Glutamatergic neuron (in vitro differentiated cells): ENCODE data around the gene CPSF4. TPM values are rescaled to one million over a fixed set of nuclear protein-coding genes. Genes with fewer than 3 reads are reported as not detected.
"Not testable (repeated sequence)": the region's sequence is repeated elsewhere in the genome, so short reads cannot be mapped to it uniquely, and the experiment has no call there.

Experiments used
- DNase-seq: peaks from one replicate; pipeline ENCODE4 v3.0.0; 2022
- H3K27ac Mint-ChIP-seq: one replicate; pipeline ENCODE4 v1.8.0; 2020; ENCODE audit warnings: mild to moderate bottlenecking, mixed read lengths, inconsistent platforms; ENCODE audit not compliant: unreplicated experiment
- H3K27me3 Mint-ChIP-seq: one replicate; pipeline ENCODE4 v1.8.0; 2020; ENCODE audit warnings: mild to moderate bottlenecking, moderate library complexity, mixed read lengths, inconsistent platforms; ENCODE audit not compliant: unreplicated experiment
- H3K36me3 Mint-ChIP-seq: one replicate; pipeline ENCODE4 v1.8.0; 2020; ENCODE audit warnings: mild to moderate bottlenecking, mixed read lengths, inconsistent platforms; ENCODE audit not compliant: unreplicated experiment
- H3K4me1 Mint-ChIP-seq: one replicate; pipeline ENCODE4 v1.8.0; 2020; ENCODE audit warnings: mild to moderate bottlenecking, low read depth, mixed read lengths, inconsistent platforms; ENCODE audit not compliant: unreplicated experiment
- H3K4me3 Mint-ChIP-seq: one replicate; pipeline ENCODE4 v1.8.0; 2020; ENCODE audit warnings: mild to moderate bottlenecking, mixed read lengths, inconsistent platforms; ENCODE audit not compliant: unreplicated experiment
- H3K9me3 Mint-ChIP-seq: one replicate; pipeline ENCODE4 v1.8.0; 2020; ENCODE audit warnings: mild to moderate bottlenecking, moderate library complexity, mixed read lengths, inconsistent platforms; ENCODE audit not compliant: unreplicated experiment
- total RNA-seq: library from RNA; stranded (reverse); fragmentation: NEBNext Ultra II Directional; extraction: Animal tissue kit (Norgen Biotek cat#: 25700); gene quantifications from one replicate; pipeline ENCODE4 v1.2.1, GENCODE V29; 2021; ENCODE audit not compliant: unreplicated experiment
- TF ChIP-seq, protein P1 (sequence below): fragments of 200-600 bp; sonication (generic); IDR thresholded peaks from one replicate; pipeline ENCODE4 v1.5.0; 2021; ENCODE audit not compliant: partially characterized antibody, unreplicated experiment

Gene CPSF4
- total RNA-seq, 1 donor from 2014 or later, result 106 TPM

DNA sequence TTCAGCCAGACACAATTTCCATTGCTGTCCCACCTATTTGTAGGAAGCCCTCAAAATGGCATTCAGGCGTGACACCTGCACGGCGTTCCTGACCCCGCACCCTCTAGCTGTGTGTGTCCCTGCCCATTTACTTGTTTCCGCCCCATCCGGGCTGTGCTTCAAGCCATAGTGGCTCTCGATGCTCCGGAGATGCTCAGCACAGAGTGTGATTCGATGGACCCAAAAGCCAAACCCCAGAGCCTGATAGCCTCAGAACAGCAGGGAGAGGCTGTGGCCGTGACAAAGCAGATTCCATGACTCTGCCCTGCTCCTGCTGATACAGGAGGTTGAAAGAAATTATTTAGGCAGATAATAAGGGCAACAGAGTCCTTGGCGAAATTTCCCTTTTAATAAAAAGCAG, 16.6 kb upstream of the CPSF4 start:
- H3K4me3 Mint-ChIP-seq, result no peak overlapping the region
- DNase-seq, result no peak
- peaks cover 2% of the 10 kb centered on the region for H3K4me1 Mint-ChIP-seq
- H3K36me3 Mint-ChIP-seq, result no peaks in the 10 kb centered on the region
- H3K27ac Mint-ChIP-seq, result no peak overlapping the region
- TF ChIP-seq, protein P1, sequence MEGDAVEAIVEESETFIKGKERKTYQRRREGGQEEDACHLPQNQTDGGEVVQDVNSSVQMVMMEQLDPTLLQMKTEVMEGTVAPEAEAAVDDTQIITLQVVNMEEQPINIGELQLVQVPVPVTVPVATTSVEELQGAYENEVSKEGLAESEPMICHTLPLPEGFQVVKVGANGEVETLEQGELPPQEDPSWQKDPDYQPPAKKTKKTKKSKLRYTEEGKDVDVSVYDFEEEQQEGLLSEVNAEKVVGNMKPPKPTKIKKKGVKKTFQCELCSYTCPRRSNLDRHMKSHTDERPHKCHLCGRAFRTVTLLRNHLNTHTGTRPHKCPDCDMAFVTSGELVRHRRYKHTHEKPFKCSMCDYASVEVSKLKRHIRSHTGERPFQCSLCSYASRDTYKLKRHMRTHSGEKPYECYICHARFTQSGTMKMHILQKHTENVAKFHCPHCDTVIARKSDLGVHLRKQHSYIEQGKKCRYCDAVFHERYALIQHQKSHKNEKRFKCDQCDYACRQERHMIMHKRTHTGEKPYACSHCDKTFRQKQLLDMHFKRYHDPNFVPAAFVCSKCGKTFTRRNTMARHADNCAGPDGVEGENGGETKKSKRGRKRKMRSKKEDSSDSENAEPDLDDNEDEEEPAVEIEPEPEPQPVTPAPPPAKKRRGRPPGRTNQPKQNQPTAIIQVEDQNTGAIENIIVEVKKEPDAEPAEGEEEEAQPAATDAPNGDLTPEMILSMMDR, result no peak
- H3K27me3 Mint-ChIP-seq, result peaks cover 2% of the 10 kb centered on the region
- peaks cover 1% of the 10 kb centered on the region for H3K9me3 Mint-ChIP-seq

DNA sequence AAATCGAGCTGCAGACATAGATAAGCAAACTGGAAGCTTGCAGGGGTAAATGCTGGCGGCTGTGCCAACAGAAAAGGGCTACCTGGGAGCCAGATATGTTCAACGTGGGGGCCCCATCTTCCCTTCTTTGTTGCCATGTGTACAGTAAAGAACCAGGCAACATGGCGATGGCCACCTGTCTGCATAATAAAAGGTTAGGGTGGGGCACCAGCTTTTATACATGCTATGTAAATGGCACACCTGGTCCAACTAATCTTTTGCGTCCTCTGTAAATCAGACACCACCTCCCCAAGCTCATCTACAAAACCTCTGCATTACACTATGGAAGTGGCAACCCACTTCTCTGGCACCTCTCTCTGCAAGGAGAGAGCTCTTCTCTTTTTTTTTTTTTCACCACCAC, 16.1 kb upstream of the CPSF4 start:
- Mint-ChIP-seq H3K4me3 (no peak overlapping the region), H3K27ac (no peak overlapping the region)

DNA sequence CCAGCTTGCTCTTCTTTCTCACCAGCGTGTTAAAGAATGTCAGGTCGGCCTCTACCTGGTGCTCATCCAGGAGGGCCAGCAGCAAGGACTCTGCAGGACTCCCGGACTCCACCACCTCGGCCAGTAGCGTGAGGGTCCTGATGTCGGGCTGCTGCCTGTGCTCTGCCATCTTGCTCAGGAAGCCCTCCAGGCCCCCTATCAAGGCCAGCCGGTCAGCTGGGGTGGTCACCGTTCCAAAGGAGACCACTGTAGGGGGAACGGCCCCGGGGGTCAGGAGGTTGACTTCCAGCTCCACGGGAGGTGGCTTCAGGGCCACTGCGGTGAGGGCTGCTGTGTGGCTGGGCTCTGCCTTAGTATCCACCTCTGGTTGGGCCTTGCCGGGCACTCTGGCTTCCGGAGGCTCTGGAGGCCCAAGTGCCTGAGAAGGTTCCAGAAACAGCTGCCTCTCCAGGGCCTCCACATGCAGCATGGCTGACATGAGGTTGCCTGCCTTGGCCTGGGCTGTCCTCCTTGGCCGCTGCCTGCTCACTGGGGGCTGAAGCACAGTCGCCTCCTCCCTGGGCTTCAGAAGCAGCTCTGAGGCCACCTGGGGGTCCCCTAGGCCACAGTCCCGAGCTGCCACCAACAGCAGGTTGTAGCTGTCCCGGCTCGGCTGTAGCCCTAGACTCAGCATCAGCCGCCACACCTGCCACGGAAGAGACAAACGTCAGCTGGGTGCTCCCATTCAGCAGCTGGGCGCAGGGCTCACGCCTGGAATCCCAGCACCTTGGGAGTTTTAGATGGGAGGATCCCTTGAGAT, 13.6 kb upstream of the CPSF4 start:
- H3K27ac Mint-ChIP-seq, result no peak overlapping the region
- DNase-seq, result no peak
- TF ChIP-seq, protein P1, result no peak
- H3K36me3 Mint-ChIP-seq, result no peaks in the 10 kb centered on the region
- peaks cover 2% of the 10 kb centered on the region for H3K4me1 Mint-ChIP-seq
- peaks cover 3% of the 10 kb centered on the region for H3K9me3 Mint-ChIP-seq
- no peaks in the 10 kb centered on the region for H3K27me3 Mint-ChIP-seq
- H3K4me3 Mint-ChIP-seq, result no peak overlapping the region

More for the DNA sequence above, 16.1 kb upstream of the CPSF4 start:
- TF ChIP-seq, protein P1, result no peak
- Mint-ChIP-seq H3K36me3 (no peaks in the 10 kb centered on the region), H3K27me3 (no peaks in the 10 kb centered on the region), H3K4me1 (peaks cover 2% of the 10 kb centered on the region), H3K9me3 (peaks cover 1% of the 10 kb centered on the region)
- no peak for DNase-seq

DNA sequence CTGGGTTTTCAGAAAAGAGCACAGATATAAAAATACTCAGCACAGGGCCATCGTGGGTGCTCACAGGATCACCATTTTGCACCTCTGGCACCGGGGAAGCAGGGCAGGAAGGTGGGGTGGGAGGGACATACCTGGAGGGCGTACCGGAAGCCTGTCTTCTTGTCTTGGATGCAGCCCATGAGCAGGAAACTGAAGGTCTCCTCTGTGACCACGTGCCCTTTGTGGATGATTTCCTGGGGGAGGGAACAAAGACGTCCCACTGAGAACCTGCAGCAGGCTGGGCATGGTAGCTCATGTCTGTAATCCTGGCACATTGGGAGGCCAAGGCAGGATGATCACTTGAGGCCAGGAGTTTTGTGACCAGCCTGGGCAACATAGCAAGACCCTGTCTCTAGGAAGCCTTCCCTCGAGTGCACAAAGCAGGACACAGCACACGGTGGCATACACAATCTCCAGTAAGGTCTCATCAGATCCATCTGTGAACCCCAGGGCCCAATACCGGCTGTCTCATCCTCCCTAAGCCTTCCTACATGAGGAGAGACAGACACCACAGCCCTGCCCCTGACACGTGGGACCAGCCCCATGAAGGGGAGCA, 9.7 kb upstream of the CPSF4 start:
- Mint-ChIP-seq H3K27ac (no peak overlapping the region), H3K9me3 (peaks cover 3% of the 10 kb centered on the region), H3K27me3 (no peaks in the 10 kb centered on the region), H3K4me1 (no peaks in the 10 kb centered on the region), H3K4me3 (no peak overlapping the region), H3K36me3 (no peaks in the 10 kb centered on the region)
- no peak for DNase-seq
- TF ChIP-seq, protein P1, result no peak

DNA sequence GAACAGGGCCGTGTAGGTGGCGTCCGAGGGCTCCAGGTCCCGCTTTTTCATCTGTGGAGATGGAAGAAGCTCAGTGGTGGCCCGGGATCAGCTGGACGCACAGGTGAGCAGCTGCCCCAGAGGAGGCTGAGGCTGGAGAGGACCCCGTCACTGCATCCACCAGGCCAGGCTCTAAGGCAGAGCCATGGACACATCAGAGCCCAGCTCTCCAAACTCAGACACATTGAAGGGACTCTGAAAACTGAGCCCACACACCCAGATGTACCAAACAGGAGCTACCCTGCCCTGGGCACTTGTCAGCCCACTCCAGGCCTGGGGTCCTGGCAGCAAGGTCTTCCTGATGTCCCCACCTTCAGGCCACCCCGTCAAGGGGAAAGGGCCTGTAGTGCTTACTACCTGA, 9.0 kb upstream of the CPSF4 start:
- Mint-ChIP-seq H3K27me3 (no peaks in the 10 kb centered on the region), H3K9me3 (peaks cover 2% of the 10 kb centered on the region), H3K4me3 (no peak overlapping the region), H3K36me3 (no peaks in the 10 kb centered on the region), H3K4me1 (no peaks in the 10 kb centered on the region), H3K27ac (no peak overlapping the region)
- DNase-seq, result no peak
- TF ChIP-seq, protein P1, result no peak

DNA sequence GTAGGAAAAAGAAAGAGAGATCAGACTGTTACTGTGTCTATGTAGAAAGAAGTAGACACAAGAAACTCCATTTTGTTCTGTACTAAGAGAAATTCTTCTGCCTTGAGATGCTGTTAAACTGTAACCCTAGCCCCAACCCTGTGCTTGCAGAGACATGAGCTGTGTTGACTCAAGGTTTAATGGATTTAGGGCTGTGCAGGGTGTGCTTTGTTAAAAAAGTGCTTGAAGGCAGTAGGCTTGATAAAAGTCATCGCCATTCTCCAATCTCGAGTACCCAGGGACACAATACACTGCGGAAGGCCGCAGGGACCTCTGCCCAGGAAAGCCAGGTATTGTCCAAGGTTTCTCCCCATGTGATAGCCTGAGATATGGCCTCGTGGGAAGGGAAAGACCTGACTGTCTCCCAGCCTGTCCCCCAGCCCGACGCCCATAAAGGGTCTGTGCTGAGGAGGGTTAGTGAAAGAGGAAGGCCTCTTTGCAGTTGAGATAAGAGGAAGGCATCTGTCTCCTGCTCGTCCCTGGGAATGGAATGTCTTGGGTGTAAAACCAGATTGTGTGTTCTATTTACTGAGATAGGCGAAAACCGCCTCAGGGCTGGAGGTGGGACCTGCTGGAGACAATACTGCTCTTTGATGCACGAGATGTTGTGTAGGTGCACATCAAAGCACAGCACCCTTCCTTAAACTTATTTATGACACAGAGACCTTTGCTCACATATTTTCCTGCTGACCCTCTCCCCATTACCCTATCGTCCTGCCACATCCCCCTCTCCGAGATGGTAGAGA, 6.8 kb upstream of the CPSF4 start:
- H3K27ac Mint-ChIP-seq, H3K9me3 Mint-ChIP-seq, DNase-seq, H3K4me3 Mint-ChIP-seq, H3K27me3 Mint-ChIP-seq, H3K36me3 Mint-ChIP-seq, H3K4me1 Mint-ChIP-seq: not testable (repeated sequence)
